OCI-LY3 (cell line): ENCODE results near the gene NCK2.

ENCODE experiments used
- EZH2phosphoT487 ChIP-seq: fragments of 200-600 bp; shearing (Covaris generic); IDR thresholded peaks from 2 replicates; pipeline ENCODE4 v1.6.1; 2018; ENCODE audit warnings: antibody characterized with exemption, mixed run types, low read depth
- TF ChIP-seq, protein P1 (sequence below): fragments of 200-600, 300-600 bp; sonication (generic); IDR thresholded peaks from 2 replicates; pipeline ENCODE4 v1.5.1; 2014; ENCODE audit warnings: antibody characterized with exemption, low read length, low read depth

DNA sequence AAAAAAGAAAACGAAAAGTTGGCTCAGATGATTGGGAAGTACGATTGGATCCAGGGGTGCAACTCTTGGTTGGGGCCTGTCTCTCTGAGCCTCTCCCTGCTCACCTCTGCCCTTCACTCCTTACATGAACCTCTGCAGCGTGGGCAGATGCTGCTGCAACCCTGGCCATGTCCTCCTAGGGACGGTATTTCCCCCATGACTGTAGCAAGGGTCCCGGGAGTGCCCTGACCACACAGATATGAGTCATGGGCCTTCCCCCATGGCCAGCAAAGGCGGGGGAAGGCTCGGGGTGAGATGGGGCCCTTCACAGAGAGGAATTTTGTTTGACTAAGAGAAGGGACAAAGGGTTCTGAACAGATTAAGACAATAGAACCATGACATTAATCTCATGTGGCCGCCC, 129.0 kb downstream of the NCK2 start:
- TF ChIP-seq, protein P1, sequence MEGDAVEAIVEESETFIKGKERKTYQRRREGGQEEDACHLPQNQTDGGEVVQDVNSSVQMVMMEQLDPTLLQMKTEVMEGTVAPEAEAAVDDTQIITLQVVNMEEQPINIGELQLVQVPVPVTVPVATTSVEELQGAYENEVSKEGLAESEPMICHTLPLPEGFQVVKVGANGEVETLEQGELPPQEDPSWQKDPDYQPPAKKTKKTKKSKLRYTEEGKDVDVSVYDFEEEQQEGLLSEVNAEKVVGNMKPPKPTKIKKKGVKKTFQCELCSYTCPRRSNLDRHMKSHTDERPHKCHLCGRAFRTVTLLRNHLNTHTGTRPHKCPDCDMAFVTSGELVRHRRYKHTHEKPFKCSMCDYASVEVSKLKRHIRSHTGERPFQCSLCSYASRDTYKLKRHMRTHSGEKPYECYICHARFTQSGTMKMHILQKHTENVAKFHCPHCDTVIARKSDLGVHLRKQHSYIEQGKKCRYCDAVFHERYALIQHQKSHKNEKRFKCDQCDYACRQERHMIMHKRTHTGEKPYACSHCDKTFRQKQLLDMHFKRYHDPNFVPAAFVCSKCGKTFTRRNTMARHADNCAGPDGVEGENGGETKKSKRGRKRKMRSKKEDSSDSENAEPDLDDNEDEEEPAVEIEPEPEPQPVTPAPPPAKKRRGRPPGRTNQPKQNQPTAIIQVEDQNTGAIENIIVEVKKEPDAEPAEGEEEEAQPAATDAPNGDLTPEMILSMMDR, result no peak
- TF ChIP-seq EZH2phosphoT487, result no peak
